HG03378 (cell line): ENCODE data around the gene RABL3.
"Not testable (repeated sequence)": the region's sequence is repeated elsewhere in the genome, so short reads cannot be mapped to it uniquely, and the experiment has no call there.

Source experiments
- ATAC-seq: cut with Tn5 transposase; IDR thresholded peaks from one replicate; pipeline ENCODE4 v1.9.1; 2021; ENCODE audit warnings: mild to moderate bottlenecking, moderate library complexity; ENCODE audit not compliant: unreplicated experiment

RABL3 gene, protein sequence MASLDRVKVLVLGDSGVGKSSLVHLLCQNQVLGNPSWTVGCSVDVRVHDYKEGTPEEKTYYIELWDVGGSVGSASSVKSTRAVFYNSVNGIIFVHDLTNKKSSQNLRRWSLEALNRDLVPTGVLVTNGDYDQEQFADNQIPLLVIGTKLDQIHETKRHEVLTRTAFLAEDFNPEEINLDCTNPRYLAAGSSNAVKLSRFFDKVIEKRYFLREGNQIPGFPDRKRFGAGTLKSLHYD

DNA sequence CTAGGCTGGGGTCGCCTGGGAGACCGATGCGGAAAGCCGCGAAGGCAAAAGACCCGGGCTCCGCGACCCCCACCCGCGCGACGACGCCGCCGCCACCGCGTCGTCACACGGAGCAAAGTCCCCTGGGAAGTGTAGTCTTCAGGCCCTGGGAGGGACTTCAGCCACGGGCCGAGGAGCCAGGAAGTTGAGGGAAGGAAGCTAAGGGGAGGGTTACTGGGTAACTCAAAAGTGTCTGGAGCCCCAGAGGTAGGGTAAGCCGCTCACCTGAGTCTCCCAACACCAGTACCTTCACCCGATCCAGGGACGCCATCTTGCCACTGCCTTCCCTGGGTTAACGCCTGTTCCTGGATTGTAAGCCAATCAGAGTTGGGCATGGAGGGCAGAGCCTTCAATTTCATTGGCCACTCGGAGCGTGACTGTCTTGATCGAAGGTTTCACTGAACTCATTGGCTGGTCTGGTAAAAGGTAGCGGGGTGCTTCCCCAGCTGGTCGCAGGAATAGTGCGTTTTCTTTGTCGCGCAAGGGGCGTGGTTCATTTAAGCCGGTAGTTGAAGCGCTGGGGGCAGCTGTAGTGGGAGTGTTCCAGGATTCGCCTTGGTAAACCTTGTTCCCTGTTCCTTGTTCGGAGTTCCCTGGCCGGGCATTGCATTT, at the start of gene RABL3, which contains the start of gene GTF2E1:
TSS of gene RABL3 (minus strand) at position 319 of the 651 bp plus-strand sequence. CDS start at position 310, 9 bp downstream.
TSS of gene GTF2E1 (plus strand) at position 547 of the 651 bp plus-strand sequence. CDS start 7,809 bp downstream, outside the sequence.
- ATAC-seq, result peak; percentile 99

DNA sequence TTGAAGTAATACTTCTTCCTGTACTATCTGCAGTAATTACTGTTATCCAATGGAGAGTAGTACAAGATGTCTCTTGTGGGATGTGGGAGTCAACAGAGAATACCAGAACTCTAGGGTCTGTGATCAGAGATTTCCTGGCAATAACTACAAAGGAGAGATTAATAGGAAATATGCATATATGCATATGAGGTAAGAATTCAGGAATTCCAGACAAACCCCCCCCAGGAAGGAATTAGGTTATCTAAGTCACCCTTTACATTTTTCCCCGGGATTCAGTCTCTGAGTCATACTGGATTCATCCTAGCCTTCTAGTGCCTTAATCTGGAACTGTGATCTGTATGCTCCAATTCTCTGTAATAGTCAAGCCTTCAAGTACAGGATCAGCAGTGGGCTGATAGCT, 49.6 kb upstream of the RABL3 start:
- no peak for ATAC-seq

DNA sequence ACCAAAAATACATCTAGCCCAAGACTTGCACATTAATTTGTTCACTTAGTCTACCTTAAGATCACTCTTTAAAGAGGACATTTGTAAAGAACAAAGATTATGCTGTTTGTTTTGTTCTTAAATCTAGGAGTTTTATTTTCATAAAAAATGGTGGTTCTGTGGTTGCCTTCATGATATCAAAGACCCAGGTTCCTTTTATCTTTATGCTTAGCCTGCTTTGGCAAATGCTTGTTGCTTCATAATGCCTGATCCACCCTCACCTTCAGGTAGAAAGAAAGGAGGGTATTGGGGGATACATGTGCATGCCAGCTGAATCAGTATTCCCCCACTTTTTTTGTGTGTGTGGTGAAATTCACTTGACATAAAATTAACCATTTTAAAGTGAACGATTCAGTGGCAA, 48.7 kb upstream of the RABL3 start:
- no peak for ATAC-seq

DNA sequence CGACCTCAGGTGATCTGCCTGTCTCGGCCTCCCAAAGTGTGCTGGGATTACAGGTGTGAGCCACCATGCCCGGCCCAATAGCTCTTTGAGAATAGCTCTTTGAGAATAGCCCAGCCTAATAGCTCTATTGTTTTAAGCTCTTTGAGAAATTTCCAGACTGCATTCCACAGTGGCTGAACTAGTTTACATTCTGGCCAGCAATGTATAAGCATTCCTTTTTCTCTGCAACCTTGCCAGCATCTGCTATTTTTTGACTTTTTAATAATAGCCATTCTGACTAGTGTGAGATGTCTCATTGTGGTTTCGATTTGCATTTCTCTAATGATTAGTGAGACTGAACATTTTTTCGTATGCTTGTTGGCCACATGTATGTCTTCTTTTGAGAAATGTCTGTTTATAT, 43.5 kb upstream of the RABL3 start:
- peak; percentile 74 for ATAC-seq

DNA sequence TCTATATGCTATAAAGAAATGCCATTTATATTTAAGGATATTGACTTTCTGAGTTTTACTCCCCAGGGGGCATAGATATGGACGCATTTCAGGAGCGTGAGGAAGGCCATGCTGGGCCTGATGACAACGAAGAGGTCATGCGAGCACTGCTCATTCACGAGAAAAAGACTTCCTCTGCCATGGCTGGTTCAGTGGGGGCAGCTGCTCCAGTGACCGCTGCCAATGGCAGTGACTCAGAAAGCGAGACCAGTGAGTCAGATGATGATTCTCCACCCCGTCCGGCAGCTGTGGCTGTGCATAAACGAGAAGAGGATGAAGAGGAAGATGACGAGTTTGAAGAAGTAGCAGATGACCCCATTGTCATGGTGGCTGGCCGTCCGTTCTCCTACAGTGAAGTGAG, 38.7 kb upstream of the RABL3 start:
- ATAC-seq, result peak; percentile 93

DNA sequence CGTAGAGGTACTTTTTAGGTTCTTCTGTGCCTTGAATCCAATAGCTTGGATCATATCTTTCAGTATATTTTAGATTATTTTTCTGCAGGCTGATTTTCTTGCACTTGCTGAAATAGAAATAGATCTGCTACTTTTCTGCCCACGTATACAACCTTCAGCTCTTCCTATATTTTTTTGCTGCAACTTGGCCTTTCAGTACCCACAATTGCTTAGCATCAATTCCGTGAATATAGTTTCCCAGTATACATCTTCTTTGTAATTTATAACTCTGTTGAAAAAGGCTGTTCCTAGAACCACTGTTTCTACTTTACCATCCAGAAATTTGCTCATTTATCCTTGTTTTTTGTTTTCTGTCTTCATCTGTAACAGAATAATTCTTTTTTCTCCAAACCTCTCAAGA, 36.5 kb upstream of the RABL3 start:
- ATAC-seq, result no peak

DNA sequence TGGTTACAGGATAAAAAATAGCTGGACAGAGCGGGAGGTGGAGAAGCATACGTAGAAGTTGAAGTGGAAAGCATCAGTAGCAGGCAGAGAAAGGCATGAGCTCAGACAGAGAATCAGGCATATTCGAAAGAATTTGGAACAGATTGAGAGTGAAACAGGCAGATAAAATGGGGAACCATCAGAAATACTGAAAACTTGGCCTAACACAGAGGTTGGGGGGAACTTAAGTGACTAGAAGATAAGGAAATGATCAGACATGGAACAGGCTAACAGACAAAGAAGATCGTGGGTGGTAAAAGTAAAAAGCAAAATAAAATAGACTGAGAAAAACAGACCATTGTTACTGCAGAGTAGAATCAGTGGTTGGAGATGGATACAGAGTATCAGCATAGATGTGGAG, 33.1 kb upstream of the RABL3 start:
- ATAC-seq, result no peak

DNA sequence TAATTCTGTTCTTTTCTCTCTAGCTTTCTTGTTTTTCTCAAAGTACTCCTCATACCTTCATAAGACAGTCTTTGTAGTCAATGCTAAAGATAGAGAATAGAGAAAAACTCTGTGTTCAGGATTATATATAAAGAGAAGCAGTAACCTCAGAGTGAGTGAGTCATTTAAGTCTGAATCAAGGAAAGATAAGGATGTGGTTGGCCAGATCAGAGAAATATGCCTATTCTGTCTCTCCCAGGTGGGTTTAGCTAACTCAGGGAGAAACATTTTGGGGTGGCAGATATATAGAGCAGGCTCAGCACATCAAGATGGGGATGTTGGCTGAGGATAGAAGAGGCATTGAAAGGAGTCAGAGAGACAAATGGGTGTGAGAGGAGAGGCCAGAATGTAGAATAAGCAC, 31.6 kb upstream of the RABL3 start:
- peak; percentile 80 for ATAC-seq

DNA sequence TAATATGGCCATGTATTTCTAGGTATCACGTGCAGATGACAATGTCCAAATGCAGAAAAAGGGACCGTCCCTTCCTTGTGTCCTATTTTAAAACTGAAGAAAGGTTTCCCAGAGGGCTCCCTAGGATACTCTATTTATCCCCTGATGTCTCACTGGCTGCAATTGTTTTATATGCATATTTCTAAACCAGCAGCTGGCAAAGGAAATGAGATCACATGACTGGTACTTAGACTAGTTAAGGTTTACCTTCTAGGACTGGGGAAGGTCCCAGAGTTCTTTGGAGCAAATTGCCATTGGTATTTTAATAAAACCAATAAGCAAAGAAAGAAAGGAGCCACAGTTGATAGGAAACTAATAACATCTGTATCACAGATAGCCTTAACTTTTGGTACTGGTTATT, 29.8 kb upstream of the RABL3 start:
- no peak for ATAC-seq

DNA sequence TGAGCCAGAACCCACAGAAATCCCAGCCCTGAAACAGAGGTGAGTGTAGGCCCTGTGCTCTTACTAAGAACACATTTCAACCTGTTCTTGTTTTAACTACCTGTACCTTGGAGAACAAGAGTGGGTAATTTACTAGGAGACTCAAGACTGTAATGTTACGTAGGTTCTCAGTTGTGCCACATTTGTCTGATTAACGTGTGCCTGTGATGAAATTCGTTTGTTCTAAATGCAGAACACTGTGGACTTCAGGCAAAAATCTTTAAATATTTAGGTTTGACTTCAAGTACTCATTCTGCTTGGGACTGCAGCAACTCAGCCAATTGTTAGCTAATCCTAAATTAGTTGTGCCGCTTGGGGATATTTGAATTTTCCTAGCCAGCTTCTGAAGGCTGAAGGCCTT, 28.6 kb upstream of the RABL3 start:
- ATAC-seq, result no peak

DNA sequence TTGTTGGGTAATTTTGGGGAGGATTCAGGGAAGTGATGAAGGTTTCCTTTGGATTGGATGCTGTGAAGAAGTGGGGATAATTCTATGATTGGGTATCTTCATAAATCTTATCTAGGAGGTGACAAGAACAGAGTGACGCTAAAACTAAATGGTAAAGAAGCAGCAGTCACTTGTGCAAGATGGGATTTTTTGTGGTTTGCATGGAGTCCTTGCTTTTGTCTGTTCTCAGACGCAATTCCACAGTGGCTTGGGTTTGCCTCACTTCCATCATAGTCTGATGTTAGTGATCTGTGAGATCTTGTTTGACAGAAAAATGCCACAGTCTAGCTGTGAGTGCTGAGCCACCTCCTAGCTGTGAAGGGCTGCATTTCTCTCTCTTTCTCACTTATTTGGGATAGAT, 27.1 kb upstream of the RABL3 start:
- ATAC-seq, result no peak

DNA sequence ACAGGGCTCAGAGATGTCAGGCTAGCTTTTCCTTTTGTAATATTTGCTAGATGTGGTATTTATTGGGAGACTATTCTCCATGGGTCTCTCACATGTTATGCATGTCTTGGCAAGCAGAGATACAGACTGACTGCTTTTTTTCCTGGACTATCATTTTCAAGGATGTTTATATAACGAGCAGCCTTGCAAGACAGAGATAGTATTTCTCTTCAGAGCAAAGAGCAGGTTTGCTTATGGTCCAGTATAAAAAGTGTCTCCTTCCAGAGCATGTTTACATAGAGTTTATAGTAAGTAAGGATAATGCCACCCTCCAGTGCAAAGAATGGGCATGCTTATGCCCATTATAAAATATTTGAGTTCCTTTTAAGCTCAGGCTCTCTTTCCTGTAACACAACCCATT, 24.8 kb upstream of the RABL3 start:
- no peak for ATAC-seq

DNA sequence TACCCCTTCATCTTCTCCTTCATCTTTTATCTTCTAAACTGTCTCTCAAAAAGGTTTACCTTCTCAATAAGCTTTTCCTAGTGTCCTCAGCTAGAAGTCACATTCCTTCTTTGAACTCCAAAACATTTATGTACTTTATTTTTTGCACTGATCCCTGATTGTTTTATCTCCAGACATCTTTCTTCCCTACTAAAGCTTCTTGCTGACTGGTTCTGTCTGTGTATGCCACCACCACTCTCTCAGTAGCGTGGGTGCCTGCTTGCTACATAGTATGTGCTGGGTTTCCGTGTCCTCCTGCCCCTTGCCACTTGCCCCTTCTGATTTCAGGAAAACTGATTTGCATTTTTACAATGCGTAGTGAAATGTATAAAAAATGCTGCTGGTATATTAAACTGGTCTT, 24.3 kb upstream of the RABL3 start:
- no peak for ATAC-seq

DNA sequence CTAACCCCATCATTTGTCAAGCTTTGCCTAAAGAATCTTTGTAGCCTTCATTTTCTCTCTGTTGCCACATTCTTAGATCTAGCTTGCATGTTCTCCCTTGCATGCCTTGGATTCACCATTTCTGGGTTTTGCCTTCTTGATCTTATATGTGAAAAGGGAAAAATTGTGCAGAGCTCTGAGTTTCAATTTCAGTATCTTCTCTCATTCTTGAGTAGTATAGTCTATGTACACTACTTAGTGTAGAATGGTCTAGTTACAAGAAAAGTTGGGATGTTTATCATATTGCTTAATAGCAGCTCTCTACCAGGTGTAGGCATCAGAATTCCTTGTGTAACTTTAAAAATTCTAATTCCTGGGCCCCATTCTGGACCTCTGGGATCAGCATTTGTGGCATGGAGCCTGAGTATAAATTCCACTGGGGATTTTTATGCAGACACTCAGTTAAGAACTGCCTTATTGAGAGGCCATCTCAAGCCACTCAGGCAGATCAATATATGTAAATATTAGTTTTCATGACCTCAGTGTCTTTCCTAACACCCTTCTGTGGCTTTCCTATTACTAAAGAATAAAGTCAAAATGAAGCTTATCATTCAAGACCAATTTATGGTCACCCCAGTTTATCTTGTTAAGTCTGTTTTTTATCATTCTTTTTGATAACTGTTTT, 23.6 kb upstream of the RABL3 start:
- peak; percentile 59 for ATAC-seq

DNA sequence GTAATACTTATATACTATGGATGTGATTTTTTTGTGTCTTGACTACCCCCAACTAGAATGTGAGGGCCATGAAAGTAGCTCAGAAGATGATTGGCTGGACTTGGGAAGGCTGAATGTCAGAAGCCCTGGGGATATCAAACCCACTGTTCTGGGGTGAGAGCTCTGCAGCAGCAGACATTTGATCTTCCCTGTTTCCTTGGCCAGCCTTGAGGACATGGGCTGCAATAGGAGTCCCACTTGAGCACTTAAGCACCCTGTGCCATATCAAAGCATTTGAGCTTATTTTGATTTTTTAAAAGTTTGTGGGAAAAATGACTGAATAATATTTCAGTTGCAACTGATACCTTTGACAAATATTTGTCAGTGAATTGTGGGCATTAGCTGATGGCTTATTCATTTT, 21.9 kb upstream of the RABL3 start:
- no peak for ATAC-seq

DNA sequence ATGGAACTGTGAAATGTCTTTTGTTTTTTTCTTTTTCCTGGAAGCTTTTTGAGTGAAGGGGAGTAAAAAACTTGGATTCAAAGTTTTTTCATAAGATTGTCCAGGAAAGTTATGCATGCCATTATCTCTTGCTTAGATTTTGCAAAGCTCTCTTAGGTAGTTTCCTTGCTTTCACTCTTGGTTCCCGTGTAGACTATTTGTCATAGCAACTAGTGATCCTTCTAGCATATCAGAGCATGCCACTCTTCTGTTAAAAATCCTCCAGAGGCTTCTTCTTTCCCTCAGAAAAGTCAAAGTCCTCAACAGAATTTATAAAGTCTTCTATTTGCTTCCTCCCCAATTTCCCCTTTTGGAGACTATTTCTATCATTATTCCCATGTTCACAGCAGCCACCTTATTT, 21.3 kb upstream of the RABL3 start:
- peak; percentile 89 for ATAC-seq

DNA sequence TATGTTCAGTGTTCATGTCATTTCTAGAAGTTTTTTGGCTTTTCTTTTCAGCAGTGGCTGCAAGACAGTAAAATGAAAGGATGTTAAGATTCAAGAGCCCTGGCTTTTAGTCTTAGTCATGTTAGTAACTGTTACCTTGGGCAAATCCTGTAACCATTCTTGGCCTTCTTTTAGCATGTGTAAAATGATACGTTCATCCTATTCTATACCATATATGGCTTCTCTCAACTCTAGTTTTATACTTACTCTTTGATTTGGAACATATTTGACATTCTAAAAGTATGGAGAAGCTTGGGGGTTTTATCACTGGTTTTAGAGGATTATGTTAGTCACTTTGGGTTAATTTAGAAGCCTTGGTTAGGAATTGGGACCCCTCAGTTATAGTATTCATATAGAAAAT, 20.3 kb upstream of the RABL3 start:
- ATAC-seq, result no peak

DNA sequence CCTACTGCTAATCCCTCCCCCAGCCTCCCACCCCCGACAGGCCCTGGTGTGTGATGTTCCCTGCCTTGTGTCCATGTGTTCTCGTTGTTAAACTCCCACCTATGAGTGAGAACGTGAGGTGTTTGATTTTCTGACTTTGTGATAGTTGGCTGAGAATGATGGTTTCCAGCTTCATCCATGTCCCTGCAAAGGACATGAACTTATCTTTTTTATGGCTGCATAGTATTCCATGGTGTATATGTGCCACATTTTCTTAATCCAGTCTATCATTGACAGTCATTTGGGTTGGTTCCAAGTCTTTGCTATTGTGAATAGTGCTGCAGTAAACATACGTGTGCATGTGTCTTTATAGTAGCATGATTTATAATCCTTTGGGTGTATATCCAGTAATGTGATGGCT, 16.2 kb upstream of the RABL3 start:
- not testable (repeated sequence) for ATAC-seq

DNA sequence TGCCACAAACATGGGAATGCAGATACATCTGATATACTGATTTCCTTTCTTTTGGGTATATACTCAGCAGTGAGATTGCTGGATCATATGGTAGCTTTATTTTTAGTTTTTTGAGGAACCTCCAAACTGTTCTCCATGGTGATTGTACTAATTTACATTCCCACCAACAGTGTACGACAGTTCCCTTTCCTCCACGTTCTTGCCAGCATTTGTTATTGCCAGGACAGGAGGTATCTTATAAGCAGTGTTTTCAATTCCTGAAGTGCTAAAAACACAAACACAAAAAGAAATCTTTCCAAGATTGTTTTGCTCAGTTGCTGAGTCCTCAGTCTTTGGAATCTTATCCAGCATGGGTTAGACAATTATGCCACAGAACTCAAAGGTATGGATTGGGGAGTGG, 13.7 kb upstream of the RABL3 start:
- no peak for ATAC-seq

DNA sequence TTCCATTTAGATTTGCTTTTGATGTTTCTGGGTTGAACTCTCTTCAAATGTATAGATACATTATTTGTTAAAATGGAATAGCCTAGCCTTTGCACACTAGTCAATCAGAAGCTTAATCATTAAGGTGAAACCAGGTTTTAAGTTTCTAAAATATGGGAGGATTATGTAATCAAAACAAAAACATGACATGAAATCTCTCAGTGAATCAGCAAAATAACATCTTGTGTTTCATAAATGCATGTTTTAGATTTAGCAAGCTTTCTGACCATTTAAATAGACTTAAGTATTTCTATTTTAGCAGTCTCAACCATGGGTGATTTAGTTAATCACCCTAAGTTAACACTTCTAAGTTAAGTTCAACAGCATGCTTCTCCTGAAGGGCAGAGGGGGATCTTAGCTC, 11.5 kb upstream of the RABL3 start:
- no peak for ATAC-seq

DNA sequence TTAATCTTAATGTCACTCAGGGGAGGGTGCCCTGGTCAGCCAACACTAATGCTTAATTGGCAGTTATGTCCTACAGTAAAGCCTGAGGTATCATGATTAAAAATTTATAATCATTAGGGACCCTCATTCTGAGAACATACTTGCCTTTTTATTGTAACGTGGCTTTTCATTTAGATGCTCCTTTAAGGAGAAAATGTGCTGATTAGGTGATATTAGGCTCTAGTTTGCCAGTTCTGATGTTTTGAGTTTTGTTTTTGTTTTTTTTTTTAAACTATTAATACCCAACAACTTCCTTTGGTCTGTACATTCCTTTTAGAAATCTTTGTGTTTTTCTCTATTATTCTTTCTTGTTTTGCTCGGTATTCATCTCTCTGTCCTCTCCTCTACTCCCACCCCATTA, 10.5 kb upstream of the RABL3 start:
- ATAC-seq, result no peak

DNA sequence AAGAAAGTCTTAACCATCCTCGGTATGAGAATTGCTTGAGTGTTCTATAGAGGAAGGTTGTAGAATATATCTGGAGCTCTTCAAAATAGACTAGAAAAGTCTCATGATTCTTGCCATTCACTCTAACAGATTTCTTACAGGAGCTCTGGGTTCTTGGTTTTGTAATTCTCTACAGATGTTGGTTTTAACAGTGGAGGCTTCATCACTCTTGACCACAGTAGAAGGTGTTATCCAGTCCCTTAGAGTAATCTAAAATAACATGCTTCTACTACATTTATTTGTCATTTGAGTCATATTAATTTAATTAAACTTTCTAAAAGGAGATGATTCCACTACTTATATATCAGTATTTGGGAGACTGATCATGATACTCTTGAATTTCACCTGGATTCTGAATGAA, 9.9 kb upstream of the RABL3 start:
- ATAC-seq, result no peak
